ENCODE results near the gene FYTTD1.

GRCh38 chr3:197711973-197712707, 37.5 kb upstream of the FYTTD1 start:
- TF ChIP-seq, protein P1, sequence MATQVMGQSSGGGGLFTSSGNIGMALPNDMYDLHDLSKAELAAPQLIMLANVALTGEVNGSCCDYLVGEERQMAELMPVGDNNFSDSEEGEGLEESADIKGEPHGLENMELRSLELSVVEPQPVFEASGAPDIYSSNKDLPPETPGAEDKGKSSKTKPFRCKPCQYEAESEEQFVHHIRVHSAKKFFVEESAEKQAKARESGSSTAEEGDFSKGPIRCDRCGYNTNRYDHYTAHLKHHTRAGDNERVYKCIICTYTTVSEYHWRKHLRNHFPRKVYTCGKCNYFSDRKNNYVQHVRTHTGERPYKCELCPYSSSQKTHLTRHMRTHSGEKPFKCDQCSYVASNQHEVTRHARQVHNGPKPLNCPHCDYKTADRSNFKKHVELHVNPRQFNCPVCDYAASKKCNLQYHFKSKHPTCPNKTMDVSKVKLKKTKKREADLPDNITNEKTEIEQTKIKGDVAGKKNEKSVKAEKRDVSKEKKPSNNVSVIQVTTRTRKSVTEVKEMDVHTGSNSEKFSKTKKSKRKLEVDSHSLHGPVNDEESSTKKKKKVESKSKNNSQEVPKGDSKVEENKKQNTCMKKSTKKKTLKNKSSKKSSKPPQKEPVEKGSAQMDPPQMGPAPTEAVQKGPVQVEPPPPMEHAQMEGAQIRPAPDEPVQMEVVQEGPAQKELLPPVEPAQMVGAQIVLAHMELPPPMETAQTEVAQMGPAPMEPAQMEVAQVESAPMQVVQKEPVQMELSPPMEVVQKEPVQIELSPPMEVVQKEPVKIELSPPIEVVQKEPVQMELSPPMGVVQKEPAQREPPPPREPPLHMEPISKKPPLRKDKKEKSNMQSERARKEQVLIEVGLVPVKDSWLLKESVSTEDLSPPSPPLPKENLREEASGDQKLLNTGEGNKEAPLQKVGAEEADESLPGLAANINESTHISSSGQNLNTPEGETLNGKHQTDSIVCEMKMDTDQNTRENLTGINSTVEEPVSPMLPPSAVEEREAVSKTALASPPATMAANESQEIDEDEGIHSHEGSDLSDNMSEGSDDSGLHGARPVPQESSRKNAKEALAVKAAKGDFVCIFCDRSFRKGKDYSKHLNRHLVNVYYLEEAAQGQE (IDR thresholded peaks at IDR 0.05; ENCODE audit: insufficient replicate concordance, low read depth) = no peak
- TF ChIP-seq CTCF (IDR thresholded peaks at IDR 0.05; ENCODE audit: insufficient read depth, low read length) (no peak), GABPA (IDR thresholded peaks at IDR 0.05; ENCODE audit: low read depth) (no peak), SPI1 (IDR thresholded peaks at IDR 0.05; ENCODE audit: borderline replicate concordance, low read depth) (no peak), POLR2AphosphoS5 (IDR thresholded peaks at IDR 0.05; ENCODE audit: low read depth) (no peak)
